HepG2 (cell line): ENCODE data around the gene XXYLT1. TPM values are rescaled to one million over a fixed set of nuclear protein-coding genes. Genes with fewer than 3 reads are reported as not detected.

ENCODE experiments used
- ATF4 ChIP-seq, 2 experiments: fragments of 450-650 bp in 1 of 2; sonication (generic) in 1 of 2; formaldehyde crosslinking; IDR thresholded peaks; 2 replicates each; pipeline versions ENCODE4 v1.5.0 to v1.8.0; 2020 to 2022; ENCODE audit warnings: mild to moderate bottlenecking in 1 of 2, missing genetic modification reagents in 1 of 2
- HOXA3 ChIP-seq: sonication (generic); formaldehyde crosslinking; IDR thresholded peaks from 2 replicates; pipeline ENCODE4 v1.5.0; 2020; ENCODE audit warnings: missing genetic modification reagents
- KMT2A ChIP-seq: sonication (generic); formaldehyde crosslinking; IDR thresholded peaks from 2 replicates; pipeline ENCODE4 v1.4.0; 2020; ENCODE audit warnings: missing genetic modification reagents
- MATR3 ChIP-seq: sonication (generic); formaldehyde crosslinking; IDR thresholded peaks from 2 replicates; pipeline ENCODE4 v1.4.0; 2020; ENCODE audit warnings: missing genetic modification reagents
- MED8 ChIP-seq: sonication (generic); formaldehyde crosslinking; IDR thresholded peaks from 2 replicates; pipeline ENCODE4 v1.8.1; 2023; ENCODE audit warnings: mild to moderate bottlenecking, missing genetic modification reagents; ENCODE audit not compliant: insufficient replicate concordance
- MXD4 ChIP-seq: IDR thresholded peaks from 2 replicates; pipeline ENCODE4 v1.6.1; 2016; ENCODE audit warnings: mild to moderate bottlenecking, missing biosample characterization, missing genetic modification reagents
- PATZ1 ChIP-seq: sonication (generic); formaldehyde crosslinking; IDR thresholded peaks from 2 replicates; pipeline ENCODE4 v1.4.0; 2020; ENCODE audit warnings: missing genetic modification reagents
- PAXIP1 ChIP-seq: sonication (generic); formaldehyde crosslinking; conservative IDR thresholded peaks from 2 replicates; pipeline ENCODE4 v1.4.0; 2020; ENCODE audit warnings: mild to moderate bottlenecking, missing genetic modification reagents, moderate library complexity
- RXRB ChIP-seq: IDR thresholded peaks from 2 replicates; pipeline ENCODE4 v1.6.1; 2016; ENCODE audit warnings: borderline replicate concordance, missing genetic modification reagents, missing compliant biosample characterization
- SIX4 ChIP-seq: sonication (generic); formaldehyde crosslinking; IDR thresholded peaks from 2 replicates; pipeline ENCODE4 v1.4.0; 2020; ENCODE audit warnings: missing genetic modification reagents
- SOX13 ChIP-seq, 3 experiments: fragments of 450-650 bp in 1 of 3; sonication (generic) in 1 of 3; formaldehyde crosslinking in 1 of 3; IDR thresholded peaks in 2 of 3; conservative IDR thresholded peaks in 1 of 3; 2 replicates each; pipeline versions ENCODE4 v1.5.0 to v1.6.1; 2016 to 2020; ENCODE audit warnings: antibody characterized with exemption in 1 of 3, mild to moderate bottlenecking in 1 of 3, missing compliant biosample characterization in 1 of 3, missing genetic modification reagents in 1 of 3, moderate library complexity in 1 of 3
- SRSF1 ChIP-seq: fragments of 200-400 bp; formaldehyde crosslinking; optimal IDR thresholded peaks from 2 replicates; pipeline ENCODE3; 2017; ENCODE audit warnings: mild to moderate bottlenecking, low read depth, low read length, moderate library complexity
- ZC3H13 ChIP-seq: sonication (generic); formaldehyde crosslinking; IDR thresholded peaks from 2 replicates; pipeline ENCODE4 v1.8.1; 2023; ENCODE audit warnings: mild to moderate bottlenecking, missing genetic modification reagents, moderate library complexity
- ZFX ChIP-seq: sonication (generic); formaldehyde crosslinking; IDR thresholded peaks from 2 replicates; pipeline ENCODE4 v1.4.0; 2020; ENCODE audit warnings: mild to moderate bottlenecking, low read depth, missing genetic modification reagents, moderate library complexity
- ZNF20 ChIP-seq: sonication (generic); formaldehyde crosslinking; IDR thresholded peaks from 2 replicates; pipeline ENCODE4 v1.4.0; 2020; ENCODE audit warnings: mild to moderate bottlenecking, moderate library complexity, missing genetic modification reagents
- ZNF292 ChIP-seq: sonication (generic); formaldehyde crosslinking; IDR thresholded peaks from 2 replicates; pipeline ENCODE4 v1.8.1; 2022; ENCODE audit warnings: mild to moderate bottlenecking, low read depth, missing genetic modification reagents, borderline replicate concordance
- ZNF3 ChIP-seq: IDR thresholded peaks from 2 replicates; pipeline ENCODE4 v1.7.0; 2017; ENCODE audit warnings: inconsistent platforms
- polyA plus RNA-seq, 8 experiments: library from polyadenylated mRNA; depleted of rRNA in 3 of 8; stranded (reverse) in 7 of 8; unstranded in 1 of 8; fragments of >200 nt; fragmentation: Illumina TruSeq in 4 of 8; extraction: Trizol in 4 of 8; gene quantifications; 2 replicates each; pipeline versions ENCODE4 v1.2.1 to v1.2.3, GENCODE V29; 2011 to 2016; ENCODE audit warnings: low read depth in 4 of 8, missing spikeins in 1 of 8, mixed read lengths in 1 of 8; ENCODE audit not compliant: insufficient read depth in 1 of 8
- total RNA-seq, 5 experiments: library from RNA; depleted of rRNA; stranded (reverse); fragments of >200 nt; fragmentation: Illumina TruSeq; extraction: Trizol; gene quantifications; 2 replicates each; pipeline ENCODE4 v1.2.3, GENCODE V29; 2016; ENCODE audit warnings: low read depth in 1 of 5
- TF ChIP-seq, protein P1 (sequence below): fragments of 450-650 bp; IDR thresholded peaks from 2 replicates; pipeline ENCODE4 v1.6.1; 2016
- TF ChIP-seq, protein P2 (sequence below): sonication (generic); formaldehyde crosslinking; IDR thresholded peaks from 2 replicates; pipeline ENCODE4 v1.8.0; 2022; ENCODE audit warnings: low read depth, missing genetic modification reagents

Gene XXYLT1
- total and polyA plus RNA-seq, 2 of the 13 experiments (the other 11 are each of a cell fraction or from before 2014, with no cell fraction given): 17.7 to 19.0 TPM

DNA sequence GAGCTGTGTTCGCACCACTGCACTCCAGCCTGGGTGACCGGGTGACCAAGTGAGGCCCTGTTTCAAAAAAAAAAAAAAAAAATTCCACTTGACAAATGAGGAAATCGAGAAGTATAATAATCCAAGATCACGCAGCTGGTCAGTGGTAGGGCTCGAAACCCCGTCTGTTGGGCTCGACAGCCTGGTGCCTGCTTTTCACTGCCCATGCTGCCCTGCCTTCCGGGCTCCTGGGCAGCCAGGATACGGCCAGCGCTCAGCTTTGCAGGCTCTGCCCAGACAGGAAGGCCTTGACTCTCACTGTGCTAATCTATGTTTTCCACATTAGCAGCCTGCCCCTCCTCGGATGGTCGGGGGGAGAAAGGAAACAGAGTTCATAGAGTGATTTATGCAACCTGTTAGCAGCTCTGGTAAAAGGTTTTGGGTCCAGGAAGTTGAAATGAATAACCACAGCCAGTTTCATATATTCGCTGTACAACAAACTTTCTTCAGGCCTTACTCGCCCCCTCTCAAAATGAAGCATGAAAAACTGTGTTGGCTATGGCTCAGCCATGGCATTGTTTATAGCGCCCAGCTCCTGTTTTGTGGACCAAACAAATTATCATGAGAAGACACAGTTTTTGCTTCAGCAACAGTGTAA, 108.8 kb downstream of the XXYLT1 start (continued):
- TF ChIP-seq HOXA3 (peak; percentile 89; the same call in 1 of the 2 replicates), ZNF20 (no peak), PAXIP1 (CRISPR knock-in tag) (peak; percentile 94), PATZ1 (peak; percentile 97), ATF4 (CRISPR knock-in tag; IDR thresholded peaks at IDR 0.05) (peak in 1 of 2 experiments; percentile 78; a peak in 2 of 4 replicates), MATR3 (CRISPR knock-in tag) (no peak), SOX13 (IDR thresholded peaks at IDR 0.05) (no peak), SOX13 (CRISPR knock-in tag; conservative IDR thresholded peaks at IDR 0.05 in 1 of 2, IDR thresholded peaks at IDR 0.05 in 1 of 2) (peak in 1 of 2 experiments; percentile 90; a peak in 2 of 4 replicates), SIX4 (CRISPR knock-in tag) (0 out of 2 replicates have a peak, but pooled peaks have one; percentile 56), MXD4 (CRISPR knock-in tag) (0 out of 2 replicates have a peak, but pooled peaks have one; percentile 24), ZC3H13 (CRISPR knock-in tag) (peak; percentile 68; the same call in 1 of the 2 replicates), KMT2A (CRISPR knock-in tag) (peak; percentile 51), SRSF1 (no peak), ZNF3 (0 out of 2 replicates have a peak, but pooled peaks have one; percentile 42), RXRB (peak; percentile 92), ZNF292 (peak; percentile 86; the same call in 1 of the 2 replicates), MED8 (CRISPR knock-in tag) (peak; percentile 87), ZFX (CRISPR knock-in tag) (peak; percentile 97)
- TF ChIP-seq, protein P1, sequence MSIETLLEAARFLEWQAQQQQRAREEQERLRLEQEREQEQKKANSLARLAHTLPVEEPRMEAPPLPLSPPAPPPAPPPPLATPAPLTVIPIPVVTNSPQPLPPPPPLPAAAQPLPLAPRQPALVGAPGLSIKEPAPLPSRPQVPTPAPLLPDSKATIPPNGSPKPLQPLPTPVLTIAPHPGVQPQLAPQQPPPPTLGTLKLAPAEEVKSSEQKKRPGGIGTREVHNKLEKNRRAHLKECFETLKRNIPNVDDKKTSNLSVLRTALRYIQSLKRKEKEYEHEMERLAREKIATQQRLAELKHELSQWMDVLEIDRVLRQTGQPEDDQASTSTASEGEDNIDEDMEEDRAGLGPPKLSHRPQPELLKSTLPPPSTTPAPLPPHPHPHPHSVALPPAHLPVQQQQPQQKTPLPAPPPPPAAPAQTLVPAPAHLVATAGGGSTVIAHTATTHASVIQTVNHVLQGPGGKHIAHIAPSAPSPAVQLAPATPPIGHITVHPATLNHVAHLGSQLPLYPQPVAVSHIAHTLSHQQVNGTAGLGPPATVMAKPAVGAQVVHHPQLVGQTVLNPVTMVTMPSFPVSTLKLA: no peak
- TF ChIP-seq, protein P2, sequence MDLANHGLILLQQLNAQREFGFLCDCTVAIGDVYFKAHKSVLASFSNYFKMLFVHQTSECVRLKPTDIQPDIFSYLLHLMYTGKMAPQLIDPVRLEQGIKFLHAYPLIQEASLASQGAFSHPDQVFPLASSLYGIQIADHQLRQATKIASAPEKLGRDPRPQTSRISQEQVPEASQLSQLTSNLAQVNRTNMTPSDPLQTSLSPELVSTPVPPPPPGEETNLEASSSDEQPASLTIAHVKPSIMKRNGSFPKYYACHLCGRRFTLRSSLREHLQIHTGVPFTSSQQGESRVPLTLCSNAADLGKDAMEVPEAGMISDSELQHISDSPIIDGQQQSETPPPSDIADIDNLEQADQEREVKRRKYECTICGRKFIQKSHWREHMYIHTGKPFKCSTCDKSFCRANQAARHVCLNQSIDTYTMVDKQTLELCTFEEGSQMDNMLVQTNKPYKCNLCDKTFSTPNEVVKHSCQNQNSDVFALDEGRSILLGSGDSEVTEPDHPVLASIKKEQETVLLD (CRISPR knock-in tag): no peak
